ENCODE measurements around the gene ATP2A1.

The ATP2A1 gene

DNA sequence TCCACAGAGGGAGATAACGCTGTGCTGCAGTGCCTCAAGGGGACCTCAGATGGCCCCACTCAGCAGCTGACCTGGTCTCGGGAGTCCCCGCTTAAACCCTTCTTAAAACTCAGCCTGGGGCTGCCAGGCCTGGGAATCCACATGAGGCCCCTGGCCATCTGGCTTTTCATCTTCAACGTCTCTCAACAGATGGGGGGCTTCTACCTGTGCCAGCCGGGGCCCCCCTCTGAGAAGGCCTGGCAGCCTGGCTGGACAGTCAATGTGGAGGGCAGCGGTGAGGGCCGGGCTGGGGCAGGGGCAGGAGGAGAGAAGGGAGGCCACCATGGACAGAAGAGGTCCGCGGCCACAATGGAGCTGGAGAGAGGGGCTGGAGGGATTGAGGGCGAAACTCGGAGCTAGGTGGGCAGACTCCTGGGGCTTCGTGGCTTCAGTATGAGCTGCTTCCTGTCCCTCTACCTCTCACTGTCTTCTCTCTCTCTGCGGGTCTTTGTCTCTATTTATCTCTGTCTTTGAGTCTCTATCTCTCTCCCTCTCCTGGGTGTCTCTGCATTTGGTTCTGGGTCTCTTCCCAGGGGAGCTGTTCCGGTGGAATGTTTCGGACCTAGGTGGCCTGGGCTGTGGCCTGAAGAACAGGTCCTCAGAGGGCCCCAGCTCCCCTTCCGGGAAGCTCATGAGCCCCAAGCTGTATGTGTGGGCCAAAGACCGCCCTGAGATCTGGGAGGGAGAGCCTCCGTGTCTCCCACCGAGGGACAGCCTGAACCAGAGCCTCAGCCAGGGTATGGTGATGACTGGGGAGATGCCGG is 54.3 kb downstream of the ATP2A1 start:
- no peak for TF ChIP-seq YY1 (IDR thresholded peaks at IDR 0.05; ENCODE audit: low read depth)
- no peak for TF ChIP-seq TCF12 (IDR thresholded peaks at IDR 0.05; ENCODE audit: low read depth)
- TF ChIP-seq, protein P1, sequence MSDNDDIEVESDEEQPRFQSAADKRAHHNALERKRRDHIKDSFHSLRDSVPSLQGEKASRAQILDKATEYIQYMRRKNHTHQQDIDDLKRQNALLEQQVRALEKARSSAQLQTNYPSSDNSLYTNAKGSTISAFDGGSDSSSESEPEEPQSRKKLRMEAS (IDR thresholded peaks at IDR 0.05): no peak
- no peak for TF ChIP-seq EGR1 (IDR thresholded peaks at IDR 0.05)
- TF ChIP-seq EP300 (IDR thresholded peaks at IDR 0.05; ENCODE audit: borderline replicate concordance): no peak
- TF ChIP-seq TEAD4 (IDR thresholded peaks at IDR 0.05): no peak
- no peak for TF ChIP-seq CREB1 (IDR thresholded peaks at IDR 0.05; ENCODE audit: low read depth)
- TF ChIP-seq TAF1 (IDR thresholded peaks at IDR 0.05; ENCODE audit: low read depth): no peak
- TF ChIP-seq CEBPB (IDR thresholded peaks at IDR 0.05): no peak
- TF ChIP-seq NFIC (IDR thresholded peaks at IDR 0.05): no peak
- no peak for TF ChIP-seq RAD21 (IDR thresholded peaks at IDR 0.05; ENCODE audit: low read depth)
- no peak for TF ChIP-seq FOXM1 (IDR thresholded peaks at IDR 0.05; ENCODE audit: borderline replicate concordance, low read depth)
- TF ChIP-seq, protein P2, sequence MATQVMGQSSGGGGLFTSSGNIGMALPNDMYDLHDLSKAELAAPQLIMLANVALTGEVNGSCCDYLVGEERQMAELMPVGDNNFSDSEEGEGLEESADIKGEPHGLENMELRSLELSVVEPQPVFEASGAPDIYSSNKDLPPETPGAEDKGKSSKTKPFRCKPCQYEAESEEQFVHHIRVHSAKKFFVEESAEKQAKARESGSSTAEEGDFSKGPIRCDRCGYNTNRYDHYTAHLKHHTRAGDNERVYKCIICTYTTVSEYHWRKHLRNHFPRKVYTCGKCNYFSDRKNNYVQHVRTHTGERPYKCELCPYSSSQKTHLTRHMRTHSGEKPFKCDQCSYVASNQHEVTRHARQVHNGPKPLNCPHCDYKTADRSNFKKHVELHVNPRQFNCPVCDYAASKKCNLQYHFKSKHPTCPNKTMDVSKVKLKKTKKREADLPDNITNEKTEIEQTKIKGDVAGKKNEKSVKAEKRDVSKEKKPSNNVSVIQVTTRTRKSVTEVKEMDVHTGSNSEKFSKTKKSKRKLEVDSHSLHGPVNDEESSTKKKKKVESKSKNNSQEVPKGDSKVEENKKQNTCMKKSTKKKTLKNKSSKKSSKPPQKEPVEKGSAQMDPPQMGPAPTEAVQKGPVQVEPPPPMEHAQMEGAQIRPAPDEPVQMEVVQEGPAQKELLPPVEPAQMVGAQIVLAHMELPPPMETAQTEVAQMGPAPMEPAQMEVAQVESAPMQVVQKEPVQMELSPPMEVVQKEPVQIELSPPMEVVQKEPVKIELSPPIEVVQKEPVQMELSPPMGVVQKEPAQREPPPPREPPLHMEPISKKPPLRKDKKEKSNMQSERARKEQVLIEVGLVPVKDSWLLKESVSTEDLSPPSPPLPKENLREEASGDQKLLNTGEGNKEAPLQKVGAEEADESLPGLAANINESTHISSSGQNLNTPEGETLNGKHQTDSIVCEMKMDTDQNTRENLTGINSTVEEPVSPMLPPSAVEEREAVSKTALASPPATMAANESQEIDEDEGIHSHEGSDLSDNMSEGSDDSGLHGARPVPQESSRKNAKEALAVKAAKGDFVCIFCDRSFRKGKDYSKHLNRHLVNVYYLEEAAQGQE (IDR thresholded peaks at IDR 0.05; ENCODE audit: low read depth): no peak
- no peak for TF ChIP-seq ZBTB7A (IDR thresholded peaks at IDR 0.05; ENCODE audit: low read depth)

DNA sequence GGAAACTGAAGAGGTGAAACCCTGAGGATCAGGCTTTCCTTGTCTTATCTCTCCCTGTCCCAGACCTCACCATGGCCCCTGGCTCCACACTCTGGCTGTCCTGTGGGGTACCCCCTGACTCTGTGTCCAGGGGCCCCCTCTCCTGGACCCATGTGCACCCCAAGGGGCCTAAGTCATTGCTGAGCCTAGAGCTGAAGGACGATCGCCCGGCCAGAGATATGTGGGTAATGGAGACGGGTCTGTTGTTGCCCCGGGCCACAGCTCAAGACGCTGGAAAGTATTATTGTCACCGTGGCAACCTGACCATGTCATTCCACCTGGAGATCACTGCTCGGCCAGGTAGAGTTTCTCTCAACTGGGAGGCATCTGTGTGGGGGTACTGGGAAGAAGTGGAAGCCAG is 54.9 kb downstream of the ATP2A1 start:
- no peak for TF ChIP-seq CEBPB (IDR thresholded peaks at IDR 0.05)
- TF ChIP-seq ZBTB7A (IDR thresholded peaks at IDR 0.05; ENCODE audit: low read depth): no peak
- TF ChIP-seq, protein P2 (IDR thresholded peaks at IDR 0.05; ENCODE audit: low read depth): no peak
- no peak for TF ChIP-seq FOXM1 (IDR thresholded peaks at IDR 0.05; ENCODE audit: borderline replicate concordance, low read depth)
- no peak for TF ChIP-seq CREB1 (IDR thresholded peaks at IDR 0.05; ENCODE audit: low read depth)
- no peak for TF ChIP-seq USF1 (IDR thresholded peaks at IDR 0.05)
- no peak for TF ChIP-seq TCF12 (IDR thresholded peaks at IDR 0.05; ENCODE audit: low read depth)
- TF ChIP-seq EP300 (IDR thresholded peaks at IDR 0.05; ENCODE audit: borderline replicate concordance): no peak
- no peak for TF ChIP-seq TAF1 (IDR thresholded peaks at IDR 0.05; ENCODE audit: low read depth)
- TF ChIP-seq RAD21 (IDR thresholded peaks at IDR 0.05; ENCODE audit: low read depth): no peak
- TF ChIP-seq TEAD4 (IDR thresholded peaks at IDR 0.05): no peak

DNA sequence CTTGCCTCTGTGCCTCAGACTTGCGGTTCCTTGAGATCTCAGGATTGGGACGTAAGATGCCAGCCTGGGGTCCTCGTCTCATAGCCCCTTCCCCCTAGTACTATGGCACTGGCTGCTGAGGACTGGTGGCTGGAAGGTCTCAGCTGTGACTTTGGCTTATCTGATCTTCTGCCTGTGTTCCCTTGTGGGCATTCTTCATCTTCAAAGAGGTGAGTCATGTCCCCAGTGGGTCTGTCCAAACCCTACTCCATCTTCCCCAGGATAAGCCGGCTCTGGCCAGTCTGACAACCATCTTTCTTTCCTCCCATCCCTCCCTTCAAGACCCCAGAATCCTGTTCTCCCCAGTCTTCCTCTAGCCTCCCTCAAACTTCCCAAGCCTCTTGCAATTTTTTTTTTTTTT is 57.1 kb downstream of the ATP2A1 start:
- TF ChIP-seq RAD21 (IDR thresholded peaks at IDR 0.05; ENCODE audit: low read depth): no peak
- TF ChIP-seq EGR1 (IDR thresholded peaks at IDR 0.05): no peak
- no peak for TF ChIP-seq TAF1 (IDR thresholded peaks at IDR 0.05; ENCODE audit: low read depth)
- TF ChIP-seq, protein P1 (IDR thresholded peaks at IDR 0.05): no peak
- TF ChIP-seq ZBTB7A (IDR thresholded peaks at IDR 0.05; ENCODE audit: low read depth): no peak
- no peak for TF ChIP-seq CREB1 (IDR thresholded peaks at IDR 0.05; ENCODE audit: low read depth)
- TF ChIP-seq TCF12 (IDR thresholded peaks at IDR 0.05; ENCODE audit: low read depth): no peak
- TF ChIP-seq YY1 (IDR thresholded peaks at IDR 0.05; ENCODE audit: low read depth): no peak
- no peak for TF ChIP-seq TEAD4 (IDR thresholded peaks at IDR 0.05)
- TF ChIP-seq NFIC (IDR thresholded peaks at IDR 0.05): no peak

DNA sequence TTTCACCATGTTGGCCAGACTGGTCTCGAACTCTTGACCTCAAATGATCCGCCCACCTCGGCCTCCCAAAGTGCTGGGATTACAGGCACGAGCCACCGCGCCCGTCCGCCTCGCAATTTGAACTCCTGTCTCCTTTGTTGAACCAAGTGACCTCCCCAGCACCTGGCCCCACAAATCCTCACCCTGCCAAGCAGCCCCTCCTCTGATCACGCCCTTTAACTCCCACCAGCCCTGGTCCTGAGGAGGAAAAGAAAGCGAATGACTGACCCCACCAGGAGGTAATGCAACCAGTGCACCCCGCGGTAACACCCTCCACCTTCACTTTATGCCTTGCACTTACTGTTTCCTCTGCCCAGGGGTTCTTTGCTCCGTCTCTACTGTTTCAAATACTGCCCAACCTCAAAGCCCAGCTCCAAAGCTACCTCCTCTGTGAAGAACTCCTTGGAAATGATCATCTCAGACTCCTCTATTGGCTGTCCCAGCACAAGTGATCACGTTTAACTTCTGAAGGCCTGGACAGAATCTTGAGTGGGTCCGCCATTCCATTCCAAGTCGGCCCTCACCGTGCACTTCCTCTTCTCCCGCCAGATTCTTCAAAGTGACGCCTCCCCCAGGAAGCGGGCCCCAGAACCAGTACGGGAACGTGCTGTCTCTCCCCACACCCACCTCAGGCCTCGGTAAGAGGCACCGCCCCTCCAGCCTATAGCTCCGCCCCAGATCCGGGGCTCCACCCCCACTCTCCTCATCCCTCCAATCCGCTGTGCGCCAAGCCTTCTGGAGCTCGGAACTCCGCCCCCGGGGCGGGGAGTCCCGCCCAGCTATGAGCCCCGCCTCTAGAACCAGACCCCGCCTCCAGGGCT is 57.9 kb downstream of the ATP2A1 start:
- TF ChIP-seq, protein P1 (IDR thresholded peaks at IDR 0.05): peak; percentile 91
- TF ChIP-seq ZBTB7A (IDR thresholded peaks at IDR 0.05; ENCODE audit: low read depth): no peak
- 0 out of 2 replicates have a peak, but pooled peaks have one; percentile 14 for TF ChIP-seq YY1 (IDR thresholded peaks at IDR 0.05; ENCODE audit: low read depth)

DNA sequence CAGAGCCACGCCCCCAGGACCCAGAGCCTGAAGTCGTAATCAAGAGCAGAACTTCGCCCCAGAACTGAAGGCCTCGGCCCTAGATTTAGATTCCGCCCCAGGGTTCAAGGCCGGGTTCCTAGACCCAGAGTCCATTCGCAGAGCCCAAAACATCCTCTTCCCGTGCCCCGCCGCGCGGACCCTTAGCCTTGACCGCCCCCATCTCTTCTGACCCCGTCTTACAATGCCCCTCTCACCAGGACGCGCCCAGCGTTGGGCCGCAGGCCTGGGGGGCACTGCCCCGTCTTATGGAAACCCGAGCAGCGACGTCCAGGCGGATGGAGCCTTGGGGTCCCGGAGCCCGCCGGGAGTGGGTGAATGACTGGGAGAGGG is 58.5 kb downstream of the ATP2A1 start:
- no peak for TF ChIP-seq EGR1 (IDR thresholded peaks at IDR 0.05)
- no peak for TF ChIP-seq EP300 (IDR thresholded peaks at IDR 0.05; ENCODE audit: borderline replicate concordance)
- TF ChIP-seq CREB1 (IDR thresholded peaks at IDR 0.05; ENCODE audit: low read depth): no peak
- no peak for TF ChIP-seq USF1 (IDR thresholded peaks at IDR 0.05)
- TF ChIP-seq, protein P2 (IDR thresholded peaks at IDR 0.05; ENCODE audit: low read depth): no peak
- TF ChIP-seq CEBPB (IDR thresholded peaks at IDR 0.05): no peak
- no peak for TF ChIP-seq NFIC (IDR thresholded peaks at IDR 0.05)
- TF ChIP-seq, protein P1 (IDR thresholded peaks at IDR 0.05): no peak
- no peak for TF ChIP-seq TCF12 (IDR thresholded peaks at IDR 0.05; ENCODE audit: low read depth)
- no peak for TF ChIP-seq TEAD4 (IDR thresholded peaks at IDR 0.05)
- no peak for TF ChIP-seq YY1 (IDR thresholded peaks at IDR 0.05; ENCODE audit: low read depth)
- no peak for TF ChIP-seq RAD21 (IDR thresholded peaks at IDR 0.05; ENCODE audit: low read depth)
- TF ChIP-seq TAF1 (IDR thresholded peaks at IDR 0.05; ENCODE audit: low read depth): no peak
- no peak for TF ChIP-seq FOXM1 (IDR thresholded peaks at IDR 0.05; ENCODE audit: borderline replicate concordance, low read depth)
